Coronary artery (tissue), 2 donors: Measurements from ENCODE around the gene GAS7.
A peak's percentile ranks its signal among the peaks of the same experiment; 100 is the strongest.
"Not testable (repeated sequence)": the region's sequence is repeated elsewhere in the genome, so short reads cannot be mapped to it uniquely, and the experiment has no call there.

Experiments used
- DNase-seq: peaks from one replicate; pipeline ENCODE4 v3.0.0-alpha.2; 2017; ENCODE audit warnings: low spot score
- H3K27ac ChIP-seq, 2 donors: fragments of 200-600 bp; sonication (generic); one replicate each; pipeline ENCODE4 v1.5.1; 2016 to 2019
- H3K4me3 ChIP-seq: fragments of 200-600 bp; sonication (generic); 2 replicates; pipeline ENCODE4 v1.5.1; 2016; ENCODE audit warnings: mild to moderate bottlenecking, moderate library complexity
- TF ChIP-seq, protein P1 (sequence below): fragments of 200-600 bp; sonication (generic); IDR thresholded peaks from one replicate; pipeline ENCODE4 v1.5.1; 2019; ENCODE audit warnings: antibody characterized with exemption

The GAS7 gene

GRCh38 chr17:9925457-9925856 is 272.9 kb downstream of the GAS7 start:
- Histone ChIP-seq H3K4me3 (no peak overlapping the region), H3K27ac (no peak overlapping the region)
- DNase-seq, result no peak
- TF ChIP-seq, protein P1, sequence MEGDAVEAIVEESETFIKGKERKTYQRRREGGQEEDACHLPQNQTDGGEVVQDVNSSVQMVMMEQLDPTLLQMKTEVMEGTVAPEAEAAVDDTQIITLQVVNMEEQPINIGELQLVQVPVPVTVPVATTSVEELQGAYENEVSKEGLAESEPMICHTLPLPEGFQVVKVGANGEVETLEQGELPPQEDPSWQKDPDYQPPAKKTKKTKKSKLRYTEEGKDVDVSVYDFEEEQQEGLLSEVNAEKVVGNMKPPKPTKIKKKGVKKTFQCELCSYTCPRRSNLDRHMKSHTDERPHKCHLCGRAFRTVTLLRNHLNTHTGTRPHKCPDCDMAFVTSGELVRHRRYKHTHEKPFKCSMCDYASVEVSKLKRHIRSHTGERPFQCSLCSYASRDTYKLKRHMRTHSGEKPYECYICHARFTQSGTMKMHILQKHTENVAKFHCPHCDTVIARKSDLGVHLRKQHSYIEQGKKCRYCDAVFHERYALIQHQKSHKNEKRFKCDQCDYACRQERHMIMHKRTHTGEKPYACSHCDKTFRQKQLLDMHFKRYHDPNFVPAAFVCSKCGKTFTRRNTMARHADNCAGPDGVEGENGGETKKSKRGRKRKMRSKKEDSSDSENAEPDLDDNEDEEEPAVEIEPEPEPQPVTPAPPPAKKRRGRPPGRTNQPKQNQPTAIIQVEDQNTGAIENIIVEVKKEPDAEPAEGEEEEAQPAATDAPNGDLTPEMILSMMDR, result no peak

DNA sequence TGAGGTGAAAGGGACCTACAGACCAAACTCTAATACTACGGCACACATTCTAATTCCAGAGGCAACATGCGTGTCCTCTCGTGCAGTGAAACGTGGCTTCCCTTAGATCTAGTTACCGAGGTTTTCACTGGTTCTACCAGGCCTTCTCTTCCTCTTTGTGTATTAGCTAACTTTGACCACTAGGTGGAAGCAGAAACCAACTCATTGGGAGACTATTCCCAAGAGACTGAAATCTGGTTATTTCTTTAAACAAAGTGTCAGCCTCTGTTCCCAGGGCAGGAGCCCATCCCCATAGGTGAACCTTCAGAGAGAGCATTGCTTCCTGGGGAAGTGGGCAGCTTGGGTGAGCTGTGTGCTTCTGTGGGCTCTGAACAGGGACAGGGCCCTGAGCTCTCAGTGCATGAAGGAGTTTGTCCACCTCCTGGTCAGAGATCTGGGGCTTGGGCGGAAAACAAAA is 273.6 kb downstream of the GAS7 start:
- TF ChIP-seq, protein P1, result peak; percentile 78
- no peak for DNase-seq

GRCh38 chr17:9922012-9922848 is 276.2 kb downstream of the GAS7 start:
- H3K27ac ChIP-seq, result no peak overlapping the region
- TF ChIP-seq, protein P1, result no peak
- no peak overlapping the region for H3K4me3 ChIP-seq
- DNase-seq, result no peak

More for the DNA sequence above, 273.6 kb downstream of the GAS7 start:
- H3K27ac ChIP-seq, result no peak overlapping the region
- no peak overlapping the region for H3K4me3 ChIP-seq

DNA sequence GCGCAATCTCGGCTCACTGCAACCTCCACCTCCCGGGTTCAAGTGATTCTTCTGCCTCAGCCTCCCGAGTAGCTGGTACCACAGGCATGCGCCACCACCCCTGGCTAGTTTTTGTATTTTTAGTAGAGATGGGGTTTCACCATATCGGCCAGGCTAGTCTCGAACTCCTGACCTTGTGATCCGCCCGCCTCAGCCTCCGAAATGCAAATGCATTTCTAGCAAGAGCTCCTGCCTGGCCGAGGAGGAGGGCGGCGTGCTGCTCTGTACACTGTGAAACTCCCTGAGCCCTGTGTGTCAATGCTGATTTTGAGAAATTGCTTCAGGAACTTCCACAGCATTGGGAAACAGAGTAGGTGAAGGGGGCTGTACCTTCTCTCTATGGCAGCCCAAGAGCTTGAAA is 277.2 kb downstream of the GAS7 start:
- not testable (repeated sequence) for H3K4me3 ChIP-seq, DNase-seq, H3K27ac ChIP-seq

DNA sequence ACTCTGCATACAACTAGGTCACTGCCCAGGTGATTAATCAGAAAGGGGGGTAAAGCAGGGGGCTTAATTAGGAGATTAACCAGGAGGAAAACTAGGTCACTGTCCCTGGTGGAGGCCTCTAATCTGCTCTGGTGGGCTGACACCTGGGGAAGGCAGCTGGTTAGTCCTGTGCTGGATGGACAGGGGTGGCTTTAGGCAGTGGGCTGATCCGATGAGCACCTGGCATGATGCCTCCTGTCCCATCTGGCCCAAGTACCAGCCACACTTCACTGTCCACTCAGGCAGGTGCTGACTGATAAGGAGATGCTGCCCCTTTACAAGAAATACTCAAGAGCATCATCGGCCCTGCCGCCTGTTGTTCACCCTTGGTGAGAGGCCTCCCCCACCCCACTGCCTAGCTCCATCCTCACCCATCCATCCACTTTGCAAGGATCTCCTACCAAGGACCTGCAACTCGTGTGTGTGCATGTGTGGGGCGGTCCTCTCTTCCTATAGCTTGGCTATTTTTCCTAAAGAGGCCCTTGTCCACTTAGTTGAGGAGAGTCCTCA is 279.5 kb downstream of the GAS7 start:
- H3K27ac ChIP-seq, result no peak overlapping the region
- DNase-seq, result peak; percentile 68

GRCh38 chr17:9918352-9918751 is 280.1 kb downstream of the GAS7 start:
- TF ChIP-seq, protein P1, result no peak
- Histone ChIP-seq H3K27ac (no peak overlapping the region), H3K4me3 (no peak overlapping the region)
- no peak for DNase-seq

More for the DNA sequence above, 279.5 kb downstream of the GAS7 start:
- TF ChIP-seq, protein P1, result no peak
- H3K4me3 ChIP-seq, result no peak overlapping the region

GRCh38 chr17:9917801-9918200 is 280.6 kb downstream of the GAS7 start:
- Histone ChIP-seq H3K27ac (no peak overlapping the region), H3K4me3 (no peak overlapping the region)
- DNase-seq, result peak; percentile 69
- TF ChIP-seq, protein P1, result no peak
